EH (cell line): Measurements from ENCODE around the gene IER5L.

ENCODE experiments used
- DNase-seq: peaks from one replicate; pipeline ENCODE4 v3.0.0-alpha.2; 2015; ENCODE audit warnings: low read depth

The IER5L gene

DNA sequence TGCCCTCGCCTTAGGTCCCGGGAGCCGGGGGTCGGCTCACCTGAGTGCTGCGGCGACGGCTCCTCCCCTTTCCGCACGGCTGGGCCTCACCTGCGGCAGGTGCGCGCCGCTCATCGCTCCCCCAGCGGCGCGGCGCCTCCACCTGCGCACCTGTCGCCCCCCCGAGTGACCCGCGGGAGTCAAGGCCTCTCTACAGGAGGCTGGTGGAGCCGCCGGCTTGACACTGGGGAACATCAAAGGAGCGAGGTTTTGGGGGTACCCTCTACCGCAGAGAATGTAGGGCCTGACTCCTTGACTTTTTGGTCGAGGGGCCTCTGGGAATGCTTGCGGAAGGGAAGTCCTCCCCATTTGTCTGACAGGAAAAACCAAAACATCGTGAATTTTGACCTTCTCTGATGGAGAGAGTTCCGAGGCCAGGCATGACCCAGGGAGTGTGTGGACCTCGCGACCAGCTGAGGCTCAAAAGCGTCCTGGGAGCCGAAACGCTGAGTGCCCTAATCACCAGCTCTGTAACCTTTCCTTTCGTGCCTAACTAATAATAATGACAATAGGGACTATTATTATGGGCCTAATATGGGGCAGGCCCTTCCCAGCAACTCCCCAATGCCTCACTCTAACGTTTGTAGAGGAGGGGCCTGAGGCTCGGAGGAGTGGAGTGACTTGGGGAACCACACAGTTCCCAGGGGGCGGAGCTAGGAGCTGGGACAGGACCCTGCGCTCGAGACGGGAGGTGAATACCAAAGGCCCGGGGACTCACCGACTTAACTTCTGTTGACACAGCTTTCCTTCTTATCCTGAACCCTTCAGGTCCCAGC, 714 bp upstream of the IER5L start:
- DNase-seq: no peak

GRCh38 chr9:129177443-129177790, 644 bp downstream of the IER5L start:
- DNase-seq: no peak

DNA sequence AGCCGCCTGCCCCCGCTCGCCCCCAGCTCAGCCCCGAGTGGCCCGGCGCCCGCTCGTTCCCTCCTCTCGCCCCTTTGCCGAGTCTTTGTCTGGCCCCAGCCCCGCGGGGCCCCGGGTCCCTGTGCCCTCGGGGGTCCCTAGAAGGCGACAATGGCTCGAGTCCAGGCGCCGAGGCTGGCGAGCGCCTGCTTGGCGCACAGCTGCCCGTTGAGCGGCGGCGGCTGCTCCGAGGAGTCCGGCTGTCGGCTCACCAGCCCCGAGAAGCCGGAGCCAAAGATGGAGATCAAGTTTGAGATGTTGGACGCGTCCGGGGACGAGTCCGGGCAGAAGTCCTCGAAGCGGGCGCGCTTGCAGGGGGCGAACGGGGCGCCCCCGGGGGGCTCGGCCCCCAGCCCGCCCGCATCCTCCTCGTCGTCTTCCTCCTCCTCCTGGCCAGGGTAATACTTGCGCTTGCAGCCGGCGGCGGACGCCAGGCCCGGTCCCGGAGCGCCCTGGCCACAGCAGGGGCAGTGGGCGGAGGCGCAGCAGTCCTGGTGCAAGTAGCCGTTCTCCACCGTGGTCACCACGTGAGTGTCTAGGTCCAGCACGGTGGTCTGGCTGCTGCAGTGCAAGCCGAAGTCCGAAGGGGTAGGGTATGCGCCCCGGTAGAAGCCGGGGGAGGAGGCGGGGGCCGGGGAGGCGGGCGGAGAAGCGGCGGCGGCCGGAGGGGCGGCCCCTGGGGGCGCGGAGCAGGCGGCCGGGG, 1.2 kb downstream of the IER5L start:
- peak; percentile 46 for DNase-seq

GRCh38 chr9:129175825-129176633, 2.0 kb downstream of the IER5L start:
- peak; percentile 93 for DNase-seq

DNA sequence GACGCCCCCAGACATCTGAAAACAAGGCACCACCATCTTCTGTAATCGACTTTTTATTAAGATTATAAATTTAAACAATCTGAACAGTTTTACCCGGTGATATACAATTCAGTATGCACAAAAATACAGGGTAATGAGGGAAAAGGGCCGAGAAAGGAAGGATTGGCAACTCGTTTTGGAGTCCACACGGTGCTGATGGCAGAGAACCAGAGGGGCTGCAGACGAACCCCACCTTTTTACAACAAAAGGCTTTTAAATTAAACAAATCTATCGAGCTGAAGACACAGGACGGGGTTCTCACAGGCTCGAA, 2.6 kb downstream of the IER5L start:
- no peak for DNase-seq

DNA sequence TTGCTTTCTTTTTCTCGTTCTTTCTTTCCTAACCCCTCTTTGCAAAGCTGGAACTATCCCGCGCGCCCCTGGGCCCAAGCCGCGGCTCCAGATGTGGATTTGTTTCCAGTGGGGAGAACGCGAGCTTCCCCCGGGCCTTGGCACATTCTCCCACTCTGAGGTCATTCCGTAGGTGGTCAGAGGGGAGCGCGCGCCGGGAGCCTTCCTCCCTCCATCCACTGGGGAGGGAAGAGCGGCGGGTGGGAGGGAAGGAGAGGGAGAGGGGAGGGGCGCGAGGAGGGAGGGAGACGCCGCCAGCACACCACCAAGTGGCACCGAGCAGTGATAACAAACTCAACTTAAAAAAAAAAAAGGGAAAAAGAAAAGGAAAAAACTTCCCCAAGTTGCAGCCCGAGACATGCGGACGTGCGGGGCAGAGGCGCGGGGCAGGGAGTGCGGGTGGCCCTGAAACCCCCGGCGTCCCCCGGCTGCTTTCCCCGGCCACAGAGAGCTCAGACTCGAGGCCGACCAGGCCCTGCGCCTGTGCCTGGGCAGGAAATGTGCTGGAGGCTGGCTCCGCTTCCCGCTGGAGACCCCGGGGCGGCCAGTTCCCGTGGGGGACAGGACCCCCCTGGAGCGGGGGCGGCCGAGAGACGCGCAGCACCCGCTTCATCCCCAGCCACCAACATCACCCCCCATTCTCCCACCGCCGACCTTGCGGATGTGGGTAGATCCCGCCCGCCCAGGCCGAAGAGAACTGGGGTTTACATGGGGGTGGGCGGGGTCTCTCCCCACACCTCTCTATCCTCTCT, 3.1 kb downstream of the IER5L start:
- DNase-seq: peak; percentile 95

DNA sequence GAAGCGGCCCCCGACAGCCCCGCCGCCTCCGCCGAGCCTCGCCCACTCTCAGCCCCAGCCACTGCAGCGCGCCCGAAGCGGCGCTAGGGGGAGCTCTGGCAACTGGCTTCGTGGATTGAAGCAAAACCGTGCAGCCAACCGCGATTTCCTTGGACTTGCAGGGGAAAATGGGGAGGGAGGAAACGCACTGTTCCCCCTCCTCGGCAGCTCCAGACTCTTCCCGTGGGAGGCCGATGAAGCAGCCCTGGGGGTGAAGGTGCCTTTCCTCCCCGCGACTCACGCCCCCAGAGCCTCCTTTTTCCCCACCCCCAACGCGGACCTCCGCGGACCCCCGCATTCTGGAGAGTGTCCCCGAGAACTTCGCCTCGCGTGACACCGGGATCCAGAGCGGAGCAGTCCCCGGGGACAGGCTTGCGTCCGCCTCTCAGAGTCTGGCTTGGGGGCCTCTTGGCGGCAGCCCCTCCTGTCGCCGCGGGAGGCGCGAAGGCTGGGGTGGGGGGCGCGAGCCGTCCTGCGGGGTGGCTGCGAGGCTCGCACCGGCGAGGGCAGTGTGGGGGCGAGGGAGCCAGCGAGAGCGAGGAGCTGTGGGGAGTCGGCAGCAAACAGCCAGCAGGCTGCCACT, 3.8 kb downstream of the IER5L start:
- peak; percentile 91 for DNase-seq

- DNase-seq: peak; percentile 34
These were observed 4.6 kb downstream of the IER5L start for GRCh38 chr9:129173296-129174101.

GRCh38 chr9:129172816-129173215, 5.2 kb downstream of the IER5L start:
- DNase-seq: peak; percentile 36

GRCh38 chr9:129171993-129172751, 5.9 kb downstream of the IER5L start:
- DNase-seq: no peak

DNA sequence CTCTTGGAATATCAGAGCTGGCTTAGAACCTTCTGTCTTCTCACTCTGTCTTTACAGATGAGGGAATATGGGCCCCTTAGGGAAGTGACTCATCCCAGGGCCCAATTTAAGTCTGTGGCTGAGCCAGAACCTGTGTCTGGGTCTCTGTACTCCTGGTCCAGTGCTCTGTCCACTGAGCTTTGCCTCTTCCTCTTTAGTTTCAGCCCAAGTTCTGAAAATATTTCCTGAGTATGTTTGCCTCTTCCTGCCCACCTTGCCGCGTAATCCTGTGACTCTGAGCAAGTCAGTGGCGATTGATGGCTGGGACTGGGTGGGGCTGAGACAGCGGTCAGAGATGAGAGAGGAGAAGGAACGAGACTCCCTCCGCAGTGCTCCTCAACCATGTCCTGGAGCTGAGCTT, 7.8 kb downstream of the IER5L start:
- DNase-seq: peak; percentile 53

DNA sequence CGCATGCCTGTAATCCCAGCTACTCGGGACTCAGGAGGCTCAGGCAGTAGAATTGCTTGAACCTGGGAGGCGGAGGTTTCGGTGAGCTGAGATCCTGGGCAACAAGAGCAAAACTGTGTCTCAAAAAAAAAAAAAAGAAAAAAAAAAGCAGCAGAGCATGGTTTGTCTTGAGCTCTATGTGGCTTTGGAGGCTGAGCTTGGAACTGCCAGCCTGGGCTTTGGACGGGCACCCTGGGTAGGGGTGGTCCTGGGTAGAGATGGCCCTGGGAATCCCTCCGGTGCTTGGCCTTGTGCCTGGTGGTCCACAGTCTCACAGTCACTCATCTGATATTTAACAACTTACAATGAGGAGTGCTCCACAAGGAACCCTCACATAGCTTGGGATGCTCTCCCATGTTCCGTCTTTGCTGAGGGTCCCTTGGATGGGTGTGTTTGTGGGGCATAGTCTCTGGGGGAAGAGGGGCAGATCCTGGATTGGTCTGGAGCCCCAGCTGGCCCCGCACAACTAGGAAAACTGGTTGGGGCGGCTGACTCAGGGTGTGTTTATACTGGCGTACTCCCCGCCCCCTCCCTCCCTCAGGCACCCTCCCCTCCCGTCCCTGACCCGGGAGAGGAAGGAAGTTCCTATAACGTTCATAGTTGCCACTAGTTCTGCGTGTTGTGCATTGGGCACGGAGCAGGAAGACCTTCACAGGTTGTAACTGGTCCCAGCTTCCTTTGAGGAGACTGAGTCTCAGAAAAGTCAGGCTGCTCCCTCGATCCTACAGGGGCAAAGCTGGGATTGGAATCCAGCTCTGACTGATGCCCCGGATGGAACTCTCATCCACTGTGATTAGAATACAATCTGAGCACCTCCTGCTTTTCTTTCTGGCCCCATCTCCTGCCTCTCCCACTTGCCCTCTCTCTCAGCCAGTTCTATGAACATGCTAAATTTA, 11.2 kb downstream of the IER5L start:
- DNase-seq: peak; percentile 89

- DNase-seq: no peak
These were observed 12.9 kb downstream of the IER5L start for GRCh38 chr9:129165198-129165597.

- DNase-seq: no peak
These were observed 13.7 kb downstream of the IER5L start for GRCh38 chr9:129164246-129164930.

- DNase-seq: no peak
These were observed 14.3 kb downstream of the IER5L start for GRCh38 chr9:129163753-129164152.

DNA sequence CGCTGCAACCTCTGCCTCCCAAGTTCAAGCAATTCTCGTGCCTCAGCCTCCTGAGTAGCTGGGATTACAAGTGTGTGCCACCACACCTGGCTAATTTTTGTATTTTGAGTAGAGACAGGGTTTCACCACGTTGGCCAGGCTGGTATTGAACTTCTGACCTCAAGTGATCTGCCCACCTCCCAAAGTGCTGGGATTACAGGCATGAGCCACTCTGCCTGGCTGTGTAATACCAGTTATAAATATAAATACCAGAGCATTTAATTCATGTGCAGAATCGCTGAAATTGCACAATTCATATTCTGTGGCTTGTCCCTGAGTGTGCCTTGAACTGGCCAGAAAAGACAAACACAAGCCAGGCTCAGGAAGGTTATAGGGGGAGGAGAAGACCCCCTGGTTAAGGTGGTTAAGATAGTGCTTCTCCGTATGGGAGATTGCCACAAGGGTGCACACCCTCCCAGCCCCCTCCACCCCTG, 14.8 kb downstream of the IER5L start:
- DNase-seq: peak; percentile 47

- DNase-seq: no peak
These were observed 15.4 kb downstream of the IER5L start for GRCh38 chr9:129162497-129163197.

- no peak for DNase-seq
These were observed 16.6 kb downstream of the IER5L start for GRCh38 chr9:129161534-129161837.
